Measurements from ENCODE around the gene HPSE2.

- TF ChIP-seq YY1 (IDR thresholded peaks at IDR 0.05; ENCODE audit: insufficient read depth, insufficient read length): no peak
- TF ChIP-seq SUZ12 (IDR thresholded peaks at IDR 0.05; ENCODE audit: extremely low read depth, insufficient read depth, insufficient read length): no peak
Measured at GRCh38 chr10:99203310-99203709, 32.3 kb downstream of the HPSE2 start.

All from NT2/D1 (cell line).